Medulla oblongata (tissue), 1 donor: ENCODE data around the gene TMEM132D.

Experiments
- DNase-seq: peaks from one replicate; pipeline ENCODE4 v3.0.0-alpha.2; 2015; ENCODE audit errors: extremely low spot score

TMEM132D gene

DNA sequence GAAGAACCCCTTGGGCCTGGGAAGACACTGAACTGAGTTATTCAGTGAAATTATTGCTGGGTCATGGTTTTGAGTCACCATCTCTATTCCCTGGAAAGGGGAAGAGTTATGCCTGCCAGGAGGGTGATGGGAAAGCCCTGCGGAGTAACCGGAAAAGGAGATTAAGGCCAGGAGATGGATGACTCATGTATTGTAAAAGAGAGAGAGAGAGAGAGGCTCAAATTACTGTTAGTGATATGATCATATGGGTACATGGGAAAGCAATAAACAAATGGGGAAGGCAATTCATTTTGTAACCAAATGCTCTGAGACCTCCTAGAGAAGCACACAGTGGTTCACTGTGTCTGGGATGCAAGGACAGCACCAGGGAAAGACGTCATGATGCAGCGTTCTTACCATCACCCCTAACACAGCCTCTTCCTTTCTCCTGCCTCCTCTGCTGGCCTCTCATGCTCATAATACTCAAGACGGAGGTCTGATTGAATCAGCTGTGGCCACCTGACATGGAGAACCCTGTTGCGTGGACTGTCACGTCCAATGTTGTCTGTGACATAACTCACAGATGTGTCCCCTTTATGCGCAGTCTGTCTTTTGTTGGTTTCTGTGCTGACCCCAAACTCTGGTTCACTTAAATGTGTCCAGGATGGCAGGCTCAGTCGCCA lies 243.7 kb downstream of the TMEM132D start:
- DNase-seq: no peak

- DNase-seq: no peak
Measured at GRCh38 chr12:129657179-129657578, 246.6 kb downstream of the TMEM132D start.

DNA sequence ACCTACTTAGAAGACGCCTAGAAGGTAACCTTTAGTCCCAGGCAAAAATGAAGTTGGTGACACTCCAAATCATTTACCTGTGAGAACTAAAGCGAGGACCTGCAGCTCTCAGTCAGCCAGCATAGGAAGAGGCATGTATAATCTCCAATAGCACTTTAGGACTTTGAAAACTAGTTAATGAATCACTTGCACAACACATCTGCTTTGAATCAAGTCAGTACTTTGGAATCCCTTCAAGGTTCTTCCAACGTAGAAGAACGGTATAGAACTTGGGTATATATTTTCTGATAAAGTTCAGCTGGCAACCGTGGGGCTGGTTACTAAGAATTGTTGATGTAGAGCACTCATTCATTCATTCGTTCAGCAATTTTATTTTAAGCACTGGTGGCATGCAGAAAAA lies 251.9 kb downstream of the TMEM132D start:
- DNase-seq: no peak

DNA sequence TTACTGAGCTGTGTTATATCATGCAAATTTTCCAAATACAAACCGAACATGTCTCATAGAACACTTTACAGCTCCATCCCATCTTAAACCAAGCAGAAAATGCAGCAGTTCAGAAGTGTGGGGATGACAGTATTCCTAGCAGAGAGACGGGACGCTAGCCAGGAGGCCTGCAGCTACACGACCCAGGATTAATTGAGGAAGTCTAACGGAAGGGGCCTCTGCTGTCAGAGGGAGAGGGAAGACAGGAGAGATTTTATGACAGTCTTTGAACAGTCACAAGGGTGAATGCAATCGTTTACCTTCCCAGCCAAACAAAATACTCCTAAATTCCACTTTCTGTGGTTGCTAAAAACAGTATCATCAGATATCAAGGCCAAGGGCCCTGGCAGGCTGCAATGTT lies 261.9 kb downstream of the TMEM132D start:
- no peak for DNase-seq

GRCh38 chr12:129635021-129635685 lies 268.7 kb downstream of the TMEM132D start:
- no peak for DNase-seq

- DNase-seq: no peak
Measured at GRCh38 chr12:129631316-129631715, 272.5 kb downstream of the TMEM132D start.

DNA sequence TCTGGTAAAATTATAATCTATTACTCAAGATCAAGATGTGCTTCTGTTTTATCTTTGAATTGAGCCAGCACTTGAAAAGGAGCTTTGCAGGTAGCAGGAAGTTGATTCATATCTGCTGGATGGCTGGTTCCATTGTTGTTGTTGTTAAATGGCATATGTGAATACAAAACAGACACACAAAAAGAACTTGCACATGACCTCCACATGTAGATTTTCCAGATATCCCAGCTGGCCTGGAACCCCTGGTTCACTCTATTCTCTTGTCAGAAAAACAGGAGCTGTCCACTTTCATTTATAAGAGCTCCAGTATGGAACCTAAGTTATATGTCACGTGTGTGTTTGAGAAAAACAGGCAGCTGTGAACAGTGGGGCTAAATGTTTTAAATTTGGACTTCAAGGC lies 273.9 kb downstream of the TMEM132D start:
- no peak for DNase-seq

- DNase-seq: no peak
Measured at GRCh38 chr12:129622566-129622965, 281.3 kb downstream of the TMEM132D start.

- no peak for DNase-seq
Measured at GRCh38 chr12:129619271-129619670, 284.6 kb downstream of the TMEM132D start.

GRCh38 chr12:129617849-129618248 lies 286.0 kb downstream of the TMEM132D start:
- DNase-seq: no peak

DNA sequence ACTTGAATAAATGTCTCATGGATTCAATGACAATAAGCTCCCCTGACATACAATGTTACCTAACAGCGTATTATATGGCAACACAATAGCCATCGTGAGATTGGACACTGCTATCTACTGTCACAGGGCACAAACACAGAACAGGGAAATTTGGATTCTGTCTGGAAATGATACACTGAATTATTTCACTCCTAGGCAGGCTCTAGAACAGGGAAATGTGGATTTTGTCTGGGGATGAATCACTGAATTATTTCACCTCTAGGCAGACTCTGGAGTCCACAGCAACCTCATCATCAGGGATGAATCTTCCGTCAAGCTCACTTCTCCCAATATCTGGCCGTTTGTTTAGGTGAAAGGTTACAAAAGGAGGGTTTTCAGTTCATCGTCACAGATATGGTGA lies 288.8 kb downstream of the TMEM132D start:
- DNase-seq: no peak

GRCh38 chr12:129614221-129614885 lies 289.5 kb downstream of the TMEM132D start:
- no peak for DNase-seq

GRCh38 chr12:129613314-129613713 lies 290.5 kb downstream of the TMEM132D start:
- DNase-seq: no peak

GRCh38 chr12:129610601-129611120 lies 293.2 kb downstream of the TMEM132D start:
- DNase-seq: no peak

DNA sequence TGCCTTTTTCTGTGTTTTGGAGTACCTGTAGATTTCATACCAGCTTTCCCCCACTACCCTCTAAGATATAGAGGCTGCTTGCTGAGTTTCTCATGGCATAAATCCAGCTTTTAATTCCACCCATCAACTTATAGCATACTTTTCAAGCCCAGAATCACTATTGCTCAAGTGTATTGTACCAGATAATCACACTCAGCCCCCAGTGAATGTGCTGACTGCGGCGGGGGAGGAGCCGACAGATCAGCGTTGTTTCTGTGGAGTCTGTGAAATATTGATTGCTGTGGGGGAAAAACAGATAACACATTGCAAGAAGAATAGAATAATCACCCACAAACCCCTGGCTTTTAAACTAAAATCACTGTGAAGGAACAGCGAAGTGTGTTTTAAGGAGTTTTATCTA lies 296.1 kb downstream of the TMEM132D start:
- DNase-seq: no peak

- DNase-seq: no peak
Measured at GRCh38 chr12:129607301-129607700, 296.5 kb downstream of the TMEM132D start.

DNA sequence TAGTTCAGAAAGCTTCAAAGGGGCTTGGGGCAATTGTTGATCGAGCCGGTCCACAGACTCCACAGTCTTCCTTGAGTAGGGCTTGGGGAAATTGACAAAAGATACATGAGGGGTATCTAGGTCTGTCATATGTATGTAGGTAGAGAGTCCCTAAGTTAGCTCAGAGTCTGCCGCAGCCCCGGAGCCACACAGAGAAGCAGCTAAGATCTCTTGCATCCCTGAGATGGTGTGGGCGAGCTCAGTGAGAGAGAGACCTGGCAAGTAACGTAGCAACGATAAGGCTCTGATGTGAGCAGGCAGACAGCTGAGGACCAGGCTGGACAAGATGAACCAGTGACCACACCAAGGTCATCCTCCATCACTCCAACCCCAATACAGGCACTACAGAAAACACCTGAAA lies 297.6 kb downstream of the TMEM132D start:
- no peak for DNase-seq

GRCh38 chr12:129605666-129606065 lies 298.2 kb downstream of the TMEM132D start:
- DNase-seq: no peak

- no peak for DNase-seq
Measured at GRCh38 chr12:129604506-129604905, 299.3 kb downstream of the TMEM132D start.

DNA sequence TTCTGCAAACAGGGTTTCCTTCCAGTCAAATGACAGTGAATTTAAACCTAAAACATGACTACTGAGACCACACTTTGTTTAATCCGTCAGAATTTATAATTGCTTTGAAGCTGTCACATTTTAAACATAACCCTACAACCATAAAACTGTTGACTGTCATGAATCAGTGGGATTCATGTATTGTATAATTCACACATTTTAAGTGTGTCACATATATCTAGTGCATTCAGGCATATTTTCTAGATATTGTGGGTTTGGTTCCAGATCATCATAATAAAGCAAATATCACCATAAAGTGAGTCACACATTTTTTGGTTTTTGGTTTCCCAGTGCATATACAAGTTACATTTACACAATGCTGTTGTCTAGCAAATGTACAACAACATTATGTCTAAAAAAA lies 304.4 kb downstream of the TMEM132D start:
- DNase-seq: no peak

DNA sequence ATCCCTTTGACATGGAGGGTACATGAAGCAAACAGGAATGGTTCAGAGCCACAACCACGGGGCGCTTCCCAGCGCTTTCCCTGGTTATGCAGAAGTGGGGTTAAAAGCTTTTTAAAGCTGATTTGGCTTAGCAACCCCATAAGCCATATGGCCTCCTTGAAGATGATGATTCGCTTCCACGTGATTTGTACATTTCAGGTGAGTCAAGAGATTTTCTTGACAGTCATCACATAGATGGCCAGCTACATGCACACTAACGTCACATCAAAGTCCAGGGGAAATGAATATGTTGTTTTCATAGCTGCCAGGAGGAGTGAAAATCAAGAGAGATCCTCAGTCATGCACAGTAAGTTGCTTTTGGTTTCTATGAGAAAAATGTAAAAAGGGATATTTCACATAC lies 309.7 kb downstream of the TMEM132D start:
- no peak for DNase-seq

- no peak for DNase-seq
Measured at GRCh38 chr12:129592449-129592848, 311.4 kb downstream of the TMEM132D start.

DNA sequence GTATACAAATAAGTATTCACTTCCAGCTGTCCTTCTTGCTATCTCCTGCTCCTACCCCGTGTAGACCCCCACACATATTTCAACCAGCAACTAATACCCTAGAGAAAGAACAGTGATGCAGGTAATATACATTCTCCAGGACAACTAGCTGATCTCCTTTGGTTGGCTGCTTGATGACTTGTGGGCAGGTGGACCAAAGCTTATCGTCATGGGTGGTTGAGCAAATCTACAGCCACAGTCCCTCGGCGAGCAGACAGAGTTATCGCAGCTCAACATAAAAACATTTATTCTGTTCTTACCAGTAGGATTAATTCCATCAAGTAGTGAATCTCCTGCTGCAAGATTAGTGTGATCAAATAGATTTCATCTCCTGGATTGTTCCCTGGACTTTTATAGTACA lies 314.3 kb downstream of the TMEM132D start:
- DNase-seq: no peak
